Subcutaneous adipose tissue (tissue), 4 donors: ENCODE results near the gene PRM2. TPM values are rescaled to one million over a fixed set of nuclear protein-coding genes. Genes with fewer than 3 reads are reported as not detected.

ENCODE experiments used
- CTCF ChIP-seq: fragments of 450-650 bp; IDR thresholded peaks from one replicate; pipeline ENCODE4 v1.5.1; 2016; ENCODE audit warnings: low read depth, mild to moderate bottlenecking, control low read depth, antibody characterized with exemption, moderate library complexity
- total RNA-seq, 4 donors: library from RNA; depleted of rRNA; stranded (reverse); fragments of >200 nt; gene quantifications; one replicate each; pipeline ENCODE4 v1.1.0, GENCODE V29; 2016

The PRM2 gene
- total RNA-seq, 4 donors from 2014 or later = not detected

GRCh38 chr16:11262915-11263314 lies 13.4 kb downstream of the PRM2 start:
- no peak for TF ChIP-seq CTCF

GRCh38 chr16:11260596-11260966 lies 15.7 kb downstream of the PRM2 start:
- no peak for TF ChIP-seq CTCF

- no peak for TF ChIP-seq CTCF
Measured at GRCh38 chr16:11259655-11260595, 16.4 kb downstream of the PRM2 start.

- no peak for TF ChIP-seq CTCF
Measured at GRCh38 chr16:11258553-11259492, 17.5 kb downstream of the PRM2 start.

- no peak for TF ChIP-seq CTCF
Measured at GRCh38 chr16:11257131-11257938, 18.9 kb downstream of the PRM2 start.

GRCh38 chr16:11256661-11257130 lies 19.6 kb downstream of the PRM2 start:
- TF ChIP-seq CTCF = no peak
